IMR-90 (cell line): Measurements from ENCODE around the gene OR3A1. TPM values are rescaled to one million over a fixed set of nuclear protein-coding genes. Genes with fewer than 3 reads are reported as not detected.

Source experiments
- ATAC-seq: fragments of 200-7000 bp; cut with Tn5 transposase; 2 replicates; pipeline ENCODE4 v1.9.1; 2020; ENCODE audit warnings: low read depth, mild to moderate bottlenecking, moderate library complexity
- BruUV-seq: library from RNA; stranded (reverse); fragments of 400-500 nt; replicated peaks from 2 replicates; lab custom pipeline; 2021; lab: Mats Ljungman, UMichigan
- CTCF ChIA-PET: fragments of 300-600 bp; formaldehyde crosslinking; extraction: SDS; loops from one replicate; lab custom pipeline; 2021; ENCODE audit warnings: antibody characterized with exemption; lab: Yijun Ruan, JAX
- POLR2A ChIA-PET: fragments of 300-600 bp; sonication (Branson Sonifier 250); formaldehyde crosslinking; loops from one replicate; lab custom pipeline; 2022; ENCODE audit warnings: antibody characterized with exemption; ENCODE audit not compliant: unreplicated experiment; lab: Charles Lee
- DNase-seq: peaks from one replicate; pipeline ENCODE4 v3.0.0; 2013
- H2AFZ ChIP-seq: replicated peaks from 2 replicates; pipeline ENCODE3; 2013; ENCODE audit warnings: low read length, mild to moderate bottlenecking; ENCODE audit not compliant: poor library complexity
- H2AK5ac ChIP-seq: 2 replicates; pipeline ENCODE4 v1.6.1; 2013; ENCODE audit warnings: low read depth, low read length, inconsistent platforms
- H2AK9ac ChIP-seq: replicated peaks from 2 replicates; pipeline ENCODE3; 2013; ENCODE audit warnings: mild to moderate bottlenecking, low read depth, low read length, moderate library complexity; ENCODE audit not compliant: poor library complexity
- H2BK120ac ChIP-seq: 2 replicates; pipeline ENCODE4 v1.6.1; 2013; ENCODE audit warnings: low read depth, low read length, inconsistent platforms
- H2BK15ac ChIP-seq: 3 replicates; pipeline ENCODE4 v1.6.1; 2013; ENCODE audit warnings: low read depth, low read length, inconsistent platforms
- H2BK20ac ChIP-seq: 2 replicates; pipeline ENCODE4 v1.6.1; 2013; ENCODE audit warnings: low read depth, mild to moderate bottlenecking, inconsistent platforms, low read length, moderate library complexity
- H2BK5ac ChIP-seq: 2 replicates; pipeline ENCODE4 v1.6.1; 2013; ENCODE audit warnings: mild to moderate bottlenecking, low read depth, low read length, inconsistent platforms; ENCODE audit not compliant: poor library complexity, severe bottlenecking
- H3K14ac ChIP-seq: replicated peaks from 2 replicates; pipeline ENCODE4 v1.6.1; 2013; ENCODE audit warnings: low read depth, low read length, inconsistent platforms
- H3K18ac ChIP-seq: 2 replicates; pipeline ENCODE4 v1.6.1; 2013; ENCODE audit warnings: low read depth, low read length, control low read depth
- H3K23ac ChIP-seq: 2 replicates; pipeline ENCODE4 v1.6.1; 2013; ENCODE audit warnings: low read depth, low read length, inconsistent platforms
- H3K27ac ChIP-seq: 2 replicates; pipeline ENCODE4 v1.5.1; 2013; ENCODE audit warnings: mild to moderate bottlenecking, control low read depth, low read length; ENCODE audit not compliant: insufficient read depth
- H3K27me3 ChIP-seq: 2 replicates; pipeline ENCODE4 v1.6.1; 2013; ENCODE audit warnings: low read length; ENCODE audit not compliant: control insufficient read depth, insufficient read depth
- H3K36me3 ChIP-seq: 2 replicates; pipeline ENCODE4 v1.6.1; 2013; ENCODE audit warnings: low read length, mixed read lengths; ENCODE audit not compliant: control insufficient read depth, insufficient read depth
- H3K4ac ChIP-seq: 2 replicates; pipeline ENCODE4 v1.6.1; 2013; ENCODE audit warnings: low read depth, low read length, inconsistent platforms
- H3K4me1 ChIP-seq: 2 replicates; pipeline ENCODE4 v1.6.1; 2013; ENCODE audit warnings: low read length, mixed read lengths; ENCODE audit not compliant: control insufficient read depth, insufficient read depth
- H3K4me2 ChIP-seq: 2 replicates; pipeline ENCODE4 v1.6.1; 2013; ENCODE audit warnings: low read depth, mild to moderate bottlenecking, control low read depth, low read length, moderate library complexity
- H3K4me3 ChIP-seq: 2 replicates; pipeline ENCODE4 v1.5.1; 2013; ENCODE audit warnings: low read depth, mild to moderate bottlenecking, control low read depth, low read length, moderate library complexity; ENCODE audit not compliant: insufficient read depth
- H3K56ac ChIP-seq: 2 replicates; pipeline ENCODE4 v1.6.1; 2013; ENCODE audit warnings: low read length, inconsistent platforms; ENCODE audit not compliant: insufficient read depth; ENCODE audit errors: extremely low read depth
- H3K79me1 ChIP-seq, 2 experiments: 2 replicates each; pipeline ENCODE4 v1.6.1; 2013; ENCODE audit warnings: low read length in 2 of 2, inconsistent platforms in 1 of 2, low read depth in 1 of 2
- H3K9ac ChIP-seq: 2 replicates; pipeline ENCODE4 v1.6.1; 2013; ENCODE audit warnings: low read depth, low read length, control low read depth
- H3K9me1 ChIP-seq: 2 replicates; pipeline ENCODE4 v1.6.1; 2013; ENCODE audit warnings: low read length, inconsistent platforms; ENCODE audit not compliant: insufficient read depth
- H3K9me3 ChIP-seq: 2 replicates; pipeline ENCODE4 v1.6.1; 2013; ENCODE audit warnings: low read length; ENCODE audit not compliant: control insufficient read depth, insufficient read depth
- H4K20me1 ChIP-seq: 2 replicates; pipeline ENCODE4 v1.6.1; 2013; ENCODE audit warnings: low read length, inconsistent platforms; ENCODE audit not compliant: insufficient read depth
- H4K5ac ChIP-seq: 2 replicates; pipeline ENCODE4 v1.6.1; 2013; ENCODE audit warnings: mild to moderate bottlenecking, low read depth, low read length, control low read depth
- H4K8ac ChIP-seq, 2 experiments: 2 replicates each; pipeline ENCODE4 v1.6.1; 2013; ENCODE audit warnings: low read depth in 2 of 2, low read length in 2 of 2, control low read depth in 1 of 2, inconsistent platforms in 1 of 2
- H4K91ac ChIP-seq: 2 replicates; pipeline ENCODE4 v1.6.1; 2013; ENCODE audit warnings: low read depth, low read length, inconsistent platforms; ENCODE audit not compliant: insufficient read depth
- FOS ChIP-seq: fragments of 150-350 bp; IDR thresholded peaks from 2 replicates; pipeline ENCODE4 v1.6.1; 2016; ENCODE audit warnings: low read depth, low read length
- MAFK ChIP-seq: IDR thresholded peaks from 2 replicates; pipeline ENCODE4 v1.6.1; 2012; ENCODE audit warnings: low read depth, low read length, improper control_type of control experiment
- NFE2L2 ChIP-seq: fragments of 150-350 bp; IDR thresholded peaks from 2 replicates; pipeline ENCODE4 v1.6.1; 2016; ENCODE audit warnings: low read depth, mild to moderate bottlenecking, low read length
- POLR2A ChIP-seq: IDR thresholded peaks from 2 replicates; pipeline ENCODE4 v1.6.1; 2012; ENCODE audit warnings: mild to moderate bottlenecking, low read depth, low read length
- WGBS, 2 experiments: methylation state at CpG; one replicate each; pipeline versions ENCODE4 v1.1.5 to v1.1.7; 2013; ENCODE audit warnings: missing lambda C conversion rate in 2 of 2; ENCODE audit not compliant: insufficient read length in 1 of 2; ENCODE audit errors: extremely low coverage in 2 of 2; 5-methylcytosine and 5-hydroxymethylcytosine counted together
- dilution Hi-C: fragments of 300-500 bp; cut with HindIII; formaldehyde crosslinking; loops from one replicate; pipeline ENCODE4 v1.14.3; 2018; ENCODE audit warnings: low sequenced_read_pairs; ENCODE audit not compliant: unreplicated experiment
- in situ Hi-C: fragments of 300-500 bp; cut with MboI; formaldehyde crosslinking; loops from 3 replicates; pipeline ENCODE4 v1.14.3; 2019; ENCODE audit warnings: low sequenced_read_pairs, inconsistent platforms, mixed read lengths
- intact Hi-C: fragments of 100-400 bp; cut with micrococcal nuclease; formaldehyde crosslinking; loops from 2 replicates; pipeline ENCODE4 v1.10.0; 2022
- polyA plus RNA-seq, 3 experiments: library from polyadenylated mRNA; depleted of rRNA; stranded (reverse); fragments of >200 nt; gene quantifications; 2 replicates each; pipeline ENCODE4 v1.2.3, GENCODE V29; 2012; ENCODE audit warnings: low replicate concordance in 1 of 3
- total RNA-seq: library from RNA; depleted of rRNA; stranded (reverse); fragments of >200 nt; gene quantifications from 2 replicates; pipeline ENCODE4 v1.2.3, GENCODE V29; 2012

The OR3A1 gene
- total and polyA plus RNA-seq, 2 of the 4 experiments (the other 2 are of a cell fraction) = not detected

- intact Hi-C loops (no loop called here), in situ Hi-C loops (no loop called here), dilution Hi-C loops (no loop called here)
- Histone ChIP-seq H3K4me1 (no peaks in the 10 kb centered on the region), H3K27me3 (no peaks in the 10 kb centered on the region), H3K4ac (no peak overlapping the region), H2BK5ac (no peak overlapping the region), H3K36me3 (no peaks in the 10 kb centered on the region), H4K5ac (no peak overlapping the region), H3K4me3 (no peak overlapping the region), H3K23ac (no peak overlapping the region), H4K8ac (no peak overlapping the region), H3K9me1 (no peaks in the 10 kb centered on the region), H3K14ac (no peak overlapping the region), H3K9ac (no peak overlapping the region), H3K27ac (no peak overlapping the region), H4K91ac (no peak overlapping the region), H3K4me2 (no peak overlapping the region), H4K20me1 (no peaks in the 10 kb centered on the region), H3K79me1 (no peaks in the 10 kb centered on the region), H2BK120ac (no peak overlapping the region), H2AK9ac (no peak overlapping the region), H3K56ac (no peak overlapping the region), H3K18ac (no peak overlapping the region), H2BK15ac (no peak overlapping the region), H2BK20ac (no peak overlapping the region), H3K9me3 (peaks cover 41% of the 10 kb centered on the region), H2AFZ (no peak overlapping the region), H2AK5ac (no peak overlapping the region)
- ChIA-PET CTCF (no interaction called here), POLR2A (no interaction called here)
- ATAC-seq (no peak), DNase-seq (no peak)
- TF ChIP-seq FOS (no peak), MAFK (no peak), NFE2L2 (no peak), POLR2A (no peak)
- 33% methylated on average over 1 of the region's 4 CpGs; no CpG with 5 or more reads in 1 of the 2 experiments for WGBS, 2 experiments
- BruUV-seq = no TSS peak
Observed at GRCh38 chr17:3308603-3309002, 10.4 kb upstream of the OR3A1 start.
